DMS53 (cell line): ENCODE results near the gene TREML1.
"Not testable (repeated sequence)": the region's sequence is repeated elsewhere in the genome, so short reads cannot be mapped to it uniquely, and the experiment has no call there.

Experiments used
- DNase-seq: peaks from one replicate; lab custom pipeline; 2025; lab: John Stamatoyannopoulos, UW

The TREML1 gene

GRCh38 chr6:41147917-41148316, 6.2 kb downstream of the TREML1 start:
- no peak for DNase-seq

DNA sequence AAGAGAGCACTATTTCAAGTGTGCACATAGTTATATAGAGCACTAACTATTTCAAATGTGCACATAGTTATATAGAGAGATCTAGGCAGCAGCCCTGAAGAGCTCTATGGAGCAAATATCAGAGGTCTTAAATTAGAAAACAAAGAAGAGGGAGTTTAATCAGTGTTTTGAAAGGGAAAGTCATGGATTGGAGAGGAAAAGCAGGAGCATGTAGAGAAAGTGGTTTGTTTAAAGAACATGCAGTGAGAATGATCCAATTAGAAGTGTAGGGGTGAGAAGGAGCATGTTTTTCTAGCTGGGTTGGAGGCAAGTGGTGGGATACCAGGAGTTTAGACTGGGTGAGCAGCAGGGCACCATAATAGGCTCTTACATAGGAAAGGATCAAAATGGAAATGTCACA, 17.2 kb downstream of the TREML1 start:
- DNase-seq, result no peak

DNA sequence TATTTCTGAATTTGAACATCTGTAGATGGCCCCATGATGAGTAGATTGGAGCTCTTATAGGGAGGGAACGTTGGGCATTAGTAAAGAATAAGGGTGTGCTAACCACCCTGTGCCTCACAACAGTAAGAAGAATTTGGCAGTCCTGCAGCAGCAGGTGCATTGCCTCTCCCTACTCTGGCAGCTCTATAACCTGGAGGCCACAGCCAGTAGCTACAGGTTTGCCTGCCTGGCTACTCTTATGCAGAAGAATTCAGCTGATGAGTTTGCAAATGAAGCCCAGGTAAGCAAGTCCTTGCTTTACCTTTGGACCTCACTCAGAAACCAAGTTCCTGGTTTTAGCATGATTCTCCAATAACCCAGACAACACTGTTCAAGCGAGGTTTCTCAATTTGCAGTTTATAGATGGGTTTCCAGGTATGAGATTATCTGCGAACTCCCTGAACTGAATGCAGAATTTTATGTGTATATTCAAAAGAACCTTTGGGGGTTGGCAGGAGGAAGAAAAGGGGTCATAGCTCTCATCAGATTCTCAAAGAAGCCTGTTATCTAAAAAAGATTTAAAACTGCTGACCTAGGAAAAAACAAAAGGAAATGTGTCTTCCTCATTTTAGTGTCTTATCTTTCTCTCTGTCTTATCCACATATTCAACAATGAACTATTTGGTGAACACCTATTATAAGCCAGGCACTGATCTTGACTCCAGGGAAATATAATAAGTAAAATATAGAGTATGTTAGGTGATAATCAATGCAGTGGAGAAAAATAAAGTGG, 18.9 kb downstream of the TREML1 start:
- no peak for DNase-seq

GRCh38 chr6:41132254-41132653, 21.9 kb downstream of the TREML1 start:
- DNase-seq, result no peak

- DNase-seq, result no peak
These were observed 28.9 kb downstream of the TREML1 start for GRCh38 chr6:41125282-41125681.

DNA sequence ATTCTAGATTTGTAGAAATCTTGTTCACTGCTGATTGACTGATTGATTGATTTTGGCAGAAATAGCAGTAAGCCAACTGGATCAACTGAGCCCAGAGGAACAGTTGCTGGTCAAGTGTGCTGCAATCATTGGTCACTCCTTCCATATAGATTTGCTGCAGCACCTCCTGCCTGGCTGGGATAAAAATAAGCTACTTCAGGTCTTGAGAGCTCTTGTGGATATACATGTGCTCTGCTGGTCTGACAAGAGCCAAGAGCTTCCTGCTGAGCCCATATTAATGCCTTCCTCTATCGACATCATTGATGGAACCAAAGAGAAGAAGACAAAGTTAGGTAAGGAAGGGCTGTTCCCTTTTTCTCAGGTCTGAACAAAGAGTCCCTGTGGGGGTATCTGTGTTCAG, 31.2 kb downstream of the TREML1 start:
- peak; percentile 83 for DNase-seq

DNA sequence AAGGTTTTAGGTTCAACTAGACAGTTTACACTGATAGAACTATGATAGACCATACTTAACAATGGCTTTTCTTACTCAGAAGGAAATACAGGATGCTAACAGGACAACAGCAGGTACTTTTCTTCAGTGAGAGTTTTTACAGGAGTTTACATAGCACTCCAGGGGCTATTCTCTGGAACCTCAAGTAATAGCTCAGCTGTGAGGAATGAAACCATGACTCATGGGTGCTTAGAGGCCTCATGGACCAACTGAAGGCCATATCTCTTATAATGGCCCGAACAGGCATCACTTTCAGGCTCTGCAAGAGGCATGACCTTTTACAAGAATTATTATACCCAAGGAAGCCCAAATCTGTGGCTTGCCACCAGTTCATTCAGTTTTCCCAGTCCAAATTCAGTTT, 31.8 kb downstream of the TREML1 start:
- DNase-seq, result peak; percentile 87

GRCh38 chr6:41120058-41120457, 34.1 kb downstream of the TREML1 start:
- DNase-seq, result no peak

DNA sequence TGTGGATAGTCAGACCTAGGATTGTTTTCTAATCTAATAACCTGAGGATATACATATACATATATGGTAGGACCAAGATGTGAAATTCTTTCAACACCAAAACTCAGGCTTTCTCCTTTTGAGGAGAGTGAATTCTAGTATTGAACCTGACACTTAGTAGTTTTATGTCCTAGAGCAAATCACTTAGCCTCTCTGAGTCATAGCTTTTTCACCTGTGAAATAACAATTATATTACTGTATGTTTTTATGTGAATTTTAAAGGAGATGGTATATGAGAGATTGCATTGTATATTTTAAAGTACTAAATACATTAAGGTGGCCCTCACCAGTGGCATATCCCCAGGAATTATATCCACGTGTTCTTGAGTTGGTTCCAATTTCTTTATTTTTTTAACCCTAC, 34.6 kb downstream of the TREML1 start:
- DNase-seq, result no peak

DNA sequence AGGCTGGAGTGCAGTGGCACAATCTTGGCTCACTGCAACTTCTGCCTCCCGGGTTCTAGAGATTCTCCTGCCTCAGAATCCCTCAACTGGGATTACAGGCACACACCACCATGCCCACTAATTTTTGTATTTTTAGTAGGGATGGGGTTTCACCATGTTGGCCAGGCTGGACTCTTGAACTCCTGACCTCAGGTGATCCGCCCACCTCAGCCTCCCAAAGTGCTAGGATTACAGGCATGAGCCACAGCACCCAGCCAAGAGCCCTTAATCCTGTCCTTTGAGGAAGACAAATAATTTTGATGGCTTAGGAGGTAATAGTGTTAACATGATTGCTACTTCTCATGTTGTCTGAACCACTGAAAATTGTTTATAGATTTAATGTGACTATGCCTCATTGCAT, 39.1 kb downstream of the TREML1 start:
- not testable (repeated sequence) for DNase-seq

DNA sequence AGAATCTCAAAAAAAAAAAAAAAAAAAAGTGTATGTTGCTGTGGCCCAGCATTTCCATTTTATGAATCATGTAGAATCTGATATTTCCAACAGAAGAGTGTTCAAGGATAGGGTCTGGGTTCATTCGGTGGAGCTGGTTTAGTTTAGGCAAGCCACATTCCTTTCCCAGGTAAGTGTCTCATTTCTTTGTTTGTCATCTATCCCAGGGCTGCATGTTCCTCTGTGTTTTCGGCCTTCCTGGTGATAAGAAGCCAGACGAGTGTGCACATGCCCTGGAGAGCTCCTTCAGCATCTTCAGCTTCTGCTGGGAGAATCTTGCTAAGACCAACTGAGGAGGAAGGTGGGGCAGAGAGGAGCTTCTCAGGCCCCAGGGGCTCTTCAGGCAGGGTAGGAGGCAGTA, 43.1 kb downstream of the TREML1 start:
- no peak for DNase-seq

DNA sequence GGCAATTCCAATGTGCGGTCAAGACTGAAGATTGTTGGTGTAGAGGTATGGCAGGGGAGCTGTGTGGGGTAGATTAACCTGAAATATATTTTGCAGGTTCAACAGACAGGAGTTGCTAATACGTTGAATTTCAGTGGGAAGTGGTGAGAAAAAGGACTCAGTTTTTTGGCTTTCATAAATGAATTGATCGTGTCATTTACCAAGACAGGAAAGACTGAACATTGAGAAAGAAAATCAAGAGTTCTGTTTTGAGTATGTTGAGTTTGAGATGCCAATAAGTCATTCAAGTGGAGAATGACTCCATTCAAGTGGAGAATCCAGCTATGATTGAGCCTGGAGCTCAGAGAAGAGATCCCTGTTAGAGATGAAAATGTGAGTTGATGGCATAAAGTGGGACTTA, 50.3 kb downstream of the TREML1 start:
- DNase-seq, result no peak

- DNase-seq, result no peak
These were observed 53.3 kb downstream of the TREML1 start for GRCh38 chr6:41100871-41101287.
